ENCODE data around the gene SLCO3A1. TPM values are rescaled to one million over a fixed set of nuclear protein-coding genes. Genes with fewer than 3 reads are reported as not detected.
"Not testable (repeated sequence)": the region's sequence is repeated elsewhere in the genome, so short reads cannot be mapped to it uniquely, and the experiment has no call there.

SLCO3A1 gene
- total and polyA plus RNA-seq, 8 donors, result 2.4 to 38.8 (median 7.7) TPM

GRCh38 chr15:91961357-91961756 is 107.8 kb downstream of the SLCO3A1 start:
- no peak for DNase-seq
- 88 to 96% (median 93%) methylated on average over 2 of the region's 2 CpGs for WGBS, 5 donors
- no peak for TF ChIP-seq POLR2AphosphoS5 (IDR thresholded peaks at IDR 0.05)
- TF ChIP-seq EP300 (IDR thresholded peaks at IDR 0.05), result no peak
- TF ChIP-seq CTCF (IDR thresholded peaks at IDR 0.05), result no peak
- TF ChIP-seq POLR2A (IDR thresholded peaks at IDR 0.05), result no peak
- H3K4me3 ChIP-seq, result no peak overlapping the region
- no peaks in the 10 kb centered on the region for H3K9me3 ChIP-seq
- H3K36me3 ChIP-seq, result no peaks in the 10 kb centered on the region
- intact Hi-C loops (cut with DNase I; ENCODE audit: low total_unique reads), result no loop called here
- no peaks in the 10 kb centered on the region for H3K27me3 ChIP-seq
- H3K27ac ChIP-seq, result no peak overlapping the region
- peaks cover 0 to 19% (median 4%) of the 10 kb centered on the region in 4 donors for H3K4me1 ChIP-seq

- H3K27ac ChIP-seq; DNase-seq; H3K4me3 ChIP-seq; intact Hi-C loops (cut with DNase I; ENCODE audit: low total_unique reads); H3K9me3 ChIP-seq; H3K36me3 ChIP-seq; H3K27me3 ChIP-seq: not testable (repeated sequence)
- WGBS, 5 donors, result 84 to 94% (median 91%) methylated on average over 7 of the region's 7 CpGs
- H3K4me1 ChIP-seq, result peaks cover 0 to 30% (median 11%) of the 10 kb centered on the region in 4 donors
Measured at GRCh38 chr15:91963747-91964146, 110.2 kb downstream of the SLCO3A1 start.

- no peak overlapping the region for H3K27ac ChIP-seq
- WGBS, 5 donors, result 71 to 80% (median 71%) methylated on average over 9 of the region's 9 CpGs
Measured at GRCh38 chr15:91965501-91966193, 112.1 kb downstream of the SLCO3A1 start.

GRCh38 chr15:91966194-91966552 is 112.7 kb downstream of the SLCO3A1 start:
- 72 to 90% (median 83%) methylated on average over 6 of the region's 6 CpGs for WGBS, 5 donors
- TF ChIP-seq EP300 (IDR thresholded peaks at IDR 0.05) (no peak), POLR2AphosphoS5 (IDR thresholded peaks at IDR 0.05) (no peak), CTCF (IDR thresholded peaks at IDR 0.05) (no peak), POLR2A (IDR thresholded peaks at IDR 0.05) (no peak)
- no peaks in the 10 kb centered on the region for H3K27me3 ChIP-seq
- H3K36me3 ChIP-seq, result no peaks in the 10 kb centered on the region
- DNase-seq, result no peak
- H3K4me3 ChIP-seq, result no peak overlapping the region
- intact Hi-C loops (cut with DNase I; ENCODE audit: low total_unique reads), result no loop called here
- H3K9me3 ChIP-seq, result no peaks in the 10 kb centered on the region
- no peak overlapping the region for H3K27ac ChIP-seq
- peaks cover 3 to 51% (median 21%) of the 10 kb centered on the region in 4 donors for H3K4me1 ChIP-seq

More at GRCh38 chr15:91965501-91966193, 112.1 kb downstream of the SLCO3A1 start:
- intact Hi-C loops (cut with DNase I; ENCODE audit: low total_unique reads), result no loop called here
- Histone ChIP-seq H3K4me3 (no peak overlapping the region), H3K36me3 (no peaks in the 10 kb centered on the region), H3K4me1 (peaks cover 3 to 49% (median 21%) of the 10 kb centered on the region in 4 donors), H3K27me3 (no peaks in the 10 kb centered on the region), H3K9me3 (no peaks in the 10 kb centered on the region)
- DNase-seq, result no peak
- TF ChIP-seq POLR2A (IDR thresholded peaks at IDR 0.05), result no peak
- no peak for TF ChIP-seq EP300 (IDR thresholded peaks at IDR 0.05)
- TF ChIP-seq POLR2AphosphoS5 (IDR thresholded peaks at IDR 0.05), result no peak
- TF ChIP-seq CTCF (IDR thresholded peaks at IDR 0.05), result no peak

GRCh38 chr15:91967935-91968606 is 114.6 kb downstream of the SLCO3A1 start:
- no peak overlapping the region for H3K4me3 ChIP-seq
- 84 to 90% (median 86%) methylated on average over 8 of the region's 8 CpGs for WGBS, 5 donors
- DNase-seq, result no peak
- H3K27me3 ChIP-seq, result no peaks in the 10 kb centered on the region
- H3K9me3 ChIP-seq, result no peaks in the 10 kb centered on the region
- TF ChIP-seq EP300 (IDR thresholded peaks at IDR 0.05), result no peak
- TF ChIP-seq CTCF (IDR thresholded peaks at IDR 0.05), result no peak
- no peak for TF ChIP-seq POLR2A (IDR thresholded peaks at IDR 0.05)
- no peak for TF ChIP-seq POLR2AphosphoS5 (IDR thresholded peaks at IDR 0.05)
- peaks cover 3 to 44% (median 21%) of the 10 kb centered on the region in 4 donors for H3K4me1 ChIP-seq
- H3K36me3 ChIP-seq, result no peaks in the 10 kb centered on the region
- H3K27ac ChIP-seq, result no peak overlapping the region
- intact Hi-C loops (cut with DNase I; ENCODE audit: low total_unique reads), result no loop called here
